Spinal cord (tissue), 10 donors: ENCODE results near the gene ST14. TPM values are rescaled to one million over a fixed set of nuclear protein-coding genes. Genes with fewer than 3 reads are reported as not detected.
"Not testable (repeated sequence)": the region's sequence is repeated elsewhere in the genome, so short reads cannot be mapped to it uniquely, and the experiment has no call there.

Experiments used
- DNase-seq, 6 donors: peaks; one replicate each; pipeline versions ENCODE4 v3.0.0 to v3.0.0-alpha.2; 2013 to 2015; ENCODE audit warnings: low spot score in 6 of 6, low read depth in 4 of 6
- H3K27ac ChIP-seq: one replicate; pipeline ENCODE4 v1.5.1; 2013; ENCODE audit warnings: low read depth, low read length, control low read depth
- H3K27me3 ChIP-seq: one replicate; pipeline ENCODE4 v1.6.1; 2013; ENCODE audit warnings: low read length; ENCODE audit not compliant: control insufficient read depth, insufficient read depth
- H3K36me3 ChIP-seq: one replicate; pipeline ENCODE4 v1.6.1; 2013; ENCODE audit warnings: low read length; ENCODE audit not compliant: control insufficient read depth, insufficient read depth
- H3K4me1 ChIP-seq: one replicate; pipeline ENCODE4 v1.6.1; 2013; ENCODE audit warnings: low read length; ENCODE audit not compliant: control insufficient read depth, insufficient read depth
- H3K4me3 ChIP-seq: one replicate; pipeline ENCODE4 v1.5.1; 2013; ENCODE audit warnings: low read depth, low read length, control low read depth
- H3K9me3 ChIP-seq: one replicate; pipeline ENCODE4 v1.6.1; 2013; ENCODE audit warnings: low read length; ENCODE audit not compliant: control insufficient read depth, insufficient read depth
- WGBS: methylation state at CpG from one replicate; pipeline ENCODE4 v1.1.5; 2013; ENCODE audit warnings: missing lambda C conversion rate; ENCODE audit not compliant: insufficient coverage; 5-methylcytosine and 5-hydroxymethylcytosine counted together
- polyA plus RNA-seq, 2 donors: library from polyadenylated mRNA; unstranded; fragments of 120-200 nt; gene quantifications; one replicate each; pipeline ENCODE4 v1.2.1, GENCODE V29; 2013; ENCODE audit not compliant: insufficient read length in 2 of 2
- total RNA-seq, 2 donors: library from RNA; depleted of rRNA in 1 of 2; stranded (reverse); fragments of 120-200 nt in 1 of 2; fragments of >200 nt in 1 of 2; gene quantifications; one replicate each; pipeline versions ENCODE4 v1.2.3 to v1.2.4, GENCODE V29; 2013 to 2014
- donor health status: healthy.

The ST14 gene
- total and polyA plus RNA-seq, 4 donors: 0.89 to 2.8 (median 1.3) TPM

GRCh38 chr11:130192845-130193267 is 33.3 kb downstream of the ST14 start:
- H3K27me3 ChIP-seq: no peaks in the 10 kb centered on the region
- no peak overlapping the region for H3K27ac ChIP-seq
- 81% methylated on average over 2 of the region's 4 CpGs for WGBS
- peaks cover 3% of the 10 kb centered on the region for H3K4me1 ChIP-seq
- H3K36me3 ChIP-seq: no peaks in the 10 kb centered on the region
- H3K4me3 ChIP-seq: no peak overlapping the region
- no peak for DNase-seq
- no peaks in the 10 kb centered on the region for H3K9me3 ChIP-seq

- H3K4me1 ChIP-seq, H3K36me3 ChIP-seq, H3K27ac ChIP-seq, H3K4me3 ChIP-seq, H3K9me3 ChIP-seq, DNase-seq, H3K27me3 ChIP-seq: not testable (repeated sequence)
- WGBS: 90% methylated on average over 5 of the region's 14 CpGs
These were observed 34.0 kb downstream of the ST14 start for GRCh38 chr11:130193551-130193950.

GRCh38 chr11:130194241-130195023 is 34.9 kb downstream of the ST14 start:
- Histone ChIP-seq H3K4me1 (no peaks in the 10 kb centered on the region), H3K27ac (no peak overlapping the region), H3K9me3 (no peaks in the 10 kb centered on the region), H3K4me3 (no peak overlapping the region), H3K27me3 (no peaks in the 10 kb centered on the region), H3K36me3 (no peaks in the 10 kb centered on the region)
- DNase-seq: no peak
- WGBS: 93% methylated on average over 14 of the region's 21 CpGs

GRCh38 chr11:130197386-130198035 is 37.9 kb downstream of the ST14 start:
- H3K4me3 ChIP-seq: no peak overlapping the region
- no peaks in the 10 kb centered on the region for H3K4me1 ChIP-seq
- DNase-seq: no peak
- H3K9me3 ChIP-seq: no peaks in the 10 kb centered on the region
- no peak overlapping the region for H3K27ac ChIP-seq
- 95% methylated on average over 22 of the region's 27 CpGs for WGBS
- H3K36me3 ChIP-seq: no peaks in the 10 kb centered on the region
- H3K27me3 ChIP-seq: no peaks in the 10 kb centered on the region

- DNase-seq: no peak
- WGBS: 80% methylated on average over 22 of the region's 22 CpGs
- H3K4me1 ChIP-seq: no peaks in the 10 kb centered on the region
- H3K27me3 ChIP-seq: no peaks in the 10 kb centered on the region
- H3K27ac ChIP-seq: no peak overlapping the region
- no peaks in the 10 kb centered on the region for H3K36me3 ChIP-seq
- H3K9me3 ChIP-seq: no peaks in the 10 kb centered on the region
- no peak overlapping the region for H3K4me3 ChIP-seq
These were observed 38.7 kb downstream of the ST14 start for GRCh38 chr11:130198292-130198691.

- WGBS: 86% methylated on average over 13 of the region's 15 CpGs
- Histone ChIP-seq H3K9me3 (no peaks in the 10 kb centered on the region), H3K4me1 (no peaks in the 10 kb centered on the region), H3K4me3 (no peak overlapping the region), H3K36me3 (no peaks in the 10 kb centered on the region), H3K27me3 (no peaks in the 10 kb centered on the region), H3K27ac (no peak overlapping the region)
- DNase-seq: no peak
These were observed 39.4 kb downstream of the ST14 start for GRCh38 chr11:130198964-130199363.

GRCh38 chr11:130199792-130200191 is 40.2 kb downstream of the ST14 start:
- Histone ChIP-seq H3K27me3 (no peaks in the 10 kb centered on the region), H3K4me3 (no peak overlapping the region), H3K4me1 (no peaks in the 10 kb centered on the region), H3K27ac (no peak overlapping the region), H3K9me3 (no peaks in the 10 kb centered on the region), H3K36me3 (no peaks in the 10 kb centered on the region)
- 86% methylated on average over 12 of the region's 12 CpGs for WGBS
- DNase-seq: no peak

- H3K4me3 ChIP-seq: no peak overlapping the region
- WGBS: 93% methylated on average over 7 of the region's 7 CpGs
These were observed 41.4 kb downstream of the ST14 start for GRCh38 chr11:130201026-130201425.

GRCh38 chr11:130202009-130202817 is 42.6 kb downstream of the ST14 start:
- H3K4me1 ChIP-seq: no peaks in the 10 kb centered on the region
- no peak for DNase-seq
- no peak overlapping the region for H3K4me3 ChIP-seq
- no peaks in the 10 kb centered on the region for H3K27me3 ChIP-seq
- H3K27ac ChIP-seq: no peak overlapping the region
- WGBS: 83% methylated on average over 11 of the region's 12 CpGs
- H3K36me3 ChIP-seq: no peaks in the 10 kb centered on the region
- H3K9me3 ChIP-seq: no peaks in the 10 kb centered on the region

More at GRCh38 chr11:130201026-130201425, 41.4 kb downstream of the ST14 start:
- no peak for DNase-seq
- Histone ChIP-seq H3K27ac (no peak overlapping the region), H3K9me3 (no peaks in the 10 kb centered on the region), H3K27me3 (no peaks in the 10 kb centered on the region), H3K36me3 (no peaks in the 10 kb centered on the region), H3K4me1 (no peaks in the 10 kb centered on the region)
